ENCODE results near the gene RYK.
A peak's percentile ranks its signal among the peaks of the same experiment; 100 is the strongest.

The RYK gene

DNA sequence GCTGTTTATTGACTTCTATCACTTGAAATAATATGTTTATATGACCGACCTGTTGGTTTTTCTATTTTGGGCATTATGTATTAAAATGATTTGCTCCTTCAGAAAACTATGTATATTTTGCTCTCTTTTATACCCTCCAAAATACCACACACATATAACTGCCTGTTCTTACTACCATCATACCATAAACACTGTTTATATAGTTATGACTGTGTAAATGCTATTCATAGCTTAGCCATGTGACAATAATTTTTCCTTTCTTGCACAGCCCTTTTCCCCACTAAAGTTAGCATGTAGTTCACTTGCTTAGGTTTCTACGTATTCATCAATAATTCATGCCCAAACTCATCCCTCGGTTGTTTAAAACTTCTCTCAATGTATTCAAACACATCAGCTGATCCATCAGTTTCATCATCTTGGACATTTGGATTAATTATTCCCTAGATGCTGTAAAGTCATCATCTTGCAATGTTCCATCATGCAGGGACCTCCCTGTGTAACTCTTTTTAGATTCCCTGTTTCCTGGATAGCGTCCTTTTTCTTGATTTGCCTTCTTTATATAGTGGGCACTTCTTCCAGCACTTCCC is 8.2 kb upstream of the RYK start:
- no peak for DNase-seq (ENCODE audit: low read depth)
- no peak overlapping the region for H3K4me3 ChIP-seq (ENCODE audit: low read depth, low read length)
- in situ Hi-C loops (cut with HindIII; ENCODE audit: low sequenced_read_pairs) = no loop called here
- TF ChIP-seq, protein P1, sequence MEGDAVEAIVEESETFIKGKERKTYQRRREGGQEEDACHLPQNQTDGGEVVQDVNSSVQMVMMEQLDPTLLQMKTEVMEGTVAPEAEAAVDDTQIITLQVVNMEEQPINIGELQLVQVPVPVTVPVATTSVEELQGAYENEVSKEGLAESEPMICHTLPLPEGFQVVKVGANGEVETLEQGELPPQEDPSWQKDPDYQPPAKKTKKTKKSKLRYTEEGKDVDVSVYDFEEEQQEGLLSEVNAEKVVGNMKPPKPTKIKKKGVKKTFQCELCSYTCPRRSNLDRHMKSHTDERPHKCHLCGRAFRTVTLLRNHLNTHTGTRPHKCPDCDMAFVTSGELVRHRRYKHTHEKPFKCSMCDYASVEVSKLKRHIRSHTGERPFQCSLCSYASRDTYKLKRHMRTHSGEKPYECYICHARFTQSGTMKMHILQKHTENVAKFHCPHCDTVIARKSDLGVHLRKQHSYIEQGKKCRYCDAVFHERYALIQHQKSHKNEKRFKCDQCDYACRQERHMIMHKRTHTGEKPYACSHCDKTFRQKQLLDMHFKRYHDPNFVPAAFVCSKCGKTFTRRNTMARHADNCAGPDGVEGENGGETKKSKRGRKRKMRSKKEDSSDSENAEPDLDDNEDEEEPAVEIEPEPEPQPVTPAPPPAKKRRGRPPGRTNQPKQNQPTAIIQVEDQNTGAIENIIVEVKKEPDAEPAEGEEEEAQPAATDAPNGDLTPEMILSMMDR (IDR thresholded peaks at IDR 0.05; ENCODE audit: low read depth, low read length, missing control alignments) = no peak

DNA sequence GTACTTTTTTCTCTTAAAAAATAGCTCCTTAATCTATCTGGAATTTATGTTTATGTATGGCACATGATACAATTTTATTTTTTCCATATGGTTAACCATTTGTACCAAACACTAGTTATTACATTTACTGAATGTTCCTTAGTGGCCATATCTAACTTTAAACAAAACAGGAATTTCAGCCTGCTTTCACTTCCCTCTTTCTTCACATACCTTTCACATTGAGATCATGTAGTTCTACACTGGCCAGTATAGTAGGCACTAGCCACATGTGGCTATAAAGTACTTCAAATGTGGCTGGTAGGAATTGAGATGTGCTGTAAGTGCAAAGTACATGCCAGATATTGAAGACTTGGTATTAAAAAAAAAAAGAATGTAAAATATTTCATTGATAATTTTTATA is 4.7 kb upstream of the RYK start:
- in situ Hi-C loops (cut with HindIII; ENCODE audit: low sequenced_read_pairs) = no loop called here
- TF ChIP-seq, protein P1 (IDR thresholded peaks at IDR 0.05; ENCODE audit: low read depth, low read length, missing control alignments) = no peak
- no peak for DNase-seq (ENCODE audit: low read depth)
- no peak overlapping the region for H3K4me3 ChIP-seq (ENCODE audit: low read depth, low read length)

DNA sequence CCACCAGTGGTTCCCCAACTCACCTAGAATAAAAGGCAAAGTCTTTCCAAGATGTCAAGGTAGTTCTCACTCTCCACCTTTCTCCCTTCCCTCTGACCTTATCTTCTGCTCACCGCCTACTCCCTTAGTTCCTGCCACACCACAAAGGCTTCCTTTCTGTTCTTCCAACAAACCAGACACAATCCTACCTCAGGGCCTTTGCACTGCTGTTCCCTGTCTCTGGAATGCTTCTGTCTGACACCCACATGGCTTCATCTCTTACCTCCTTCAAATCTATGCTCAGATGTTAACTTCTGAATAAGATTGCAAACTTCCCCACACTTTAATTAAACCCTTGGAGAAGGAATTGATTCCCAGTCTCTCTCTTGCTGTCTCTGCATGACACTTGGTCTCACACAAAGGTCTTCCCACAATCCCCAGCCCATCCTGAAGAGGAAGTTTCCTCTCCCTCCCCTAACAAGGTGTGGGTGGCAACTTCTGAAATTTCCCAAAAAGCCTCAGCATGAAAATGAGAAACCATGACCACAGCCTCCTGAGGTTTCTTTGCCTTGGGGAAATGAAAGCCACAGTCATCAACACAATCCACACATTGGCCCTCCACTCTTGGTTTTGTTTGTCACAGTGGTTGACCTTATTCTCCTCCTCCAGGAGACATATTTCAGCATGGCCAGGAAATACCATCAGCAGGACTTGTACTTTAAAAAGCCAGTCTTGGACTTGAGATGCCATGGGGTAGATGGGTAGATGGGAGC is 3.0 kb upstream of the RYK start:
- H3K4me3 ChIP-seq (ENCODE audit: low read depth, low read length) = no peak overlapping the region
- TF ChIP-seq, protein P1 (IDR thresholded peaks at IDR 0.05; ENCODE audit: low read depth, low read length, missing control alignments) = no peak
- peak; percentile 44 for DNase-seq (ENCODE audit: low read depth)
- in situ Hi-C loops (cut with HindIII; ENCODE audit: low sequenced_read_pairs) = no loop called here

DNA sequence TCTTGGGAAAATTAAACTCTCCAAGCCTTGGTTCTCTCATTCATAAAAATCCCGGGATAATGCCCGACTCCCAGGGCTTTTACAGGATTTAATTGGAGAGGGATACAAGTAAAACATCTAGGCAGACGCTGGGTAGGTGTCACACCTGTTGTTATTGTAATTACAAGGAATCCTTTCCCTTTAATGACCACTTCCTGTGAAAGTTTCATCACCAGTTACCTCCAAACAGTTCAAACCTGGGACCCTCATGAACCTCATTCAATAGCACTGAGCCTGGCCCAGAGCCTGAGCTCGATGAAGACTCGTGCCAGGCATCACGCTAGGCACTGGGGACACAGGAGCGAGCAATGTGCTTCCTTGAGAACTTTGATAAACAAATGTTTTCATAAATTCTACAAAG is 2.1 kb upstream of the RYK start:
- in situ Hi-C loops (cut with HindIII; ENCODE audit: low sequenced_read_pairs) = no loop called here
- TF ChIP-seq, protein P1 (IDR thresholded peaks at IDR 0.05; ENCODE audit: low read depth, low read length, missing control alignments) = no peak
- no peak overlapping the region for H3K4me3 ChIP-seq (ENCODE audit: low read depth, low read length)
- DNase-seq (ENCODE audit: low read depth) = no peak

DNA sequence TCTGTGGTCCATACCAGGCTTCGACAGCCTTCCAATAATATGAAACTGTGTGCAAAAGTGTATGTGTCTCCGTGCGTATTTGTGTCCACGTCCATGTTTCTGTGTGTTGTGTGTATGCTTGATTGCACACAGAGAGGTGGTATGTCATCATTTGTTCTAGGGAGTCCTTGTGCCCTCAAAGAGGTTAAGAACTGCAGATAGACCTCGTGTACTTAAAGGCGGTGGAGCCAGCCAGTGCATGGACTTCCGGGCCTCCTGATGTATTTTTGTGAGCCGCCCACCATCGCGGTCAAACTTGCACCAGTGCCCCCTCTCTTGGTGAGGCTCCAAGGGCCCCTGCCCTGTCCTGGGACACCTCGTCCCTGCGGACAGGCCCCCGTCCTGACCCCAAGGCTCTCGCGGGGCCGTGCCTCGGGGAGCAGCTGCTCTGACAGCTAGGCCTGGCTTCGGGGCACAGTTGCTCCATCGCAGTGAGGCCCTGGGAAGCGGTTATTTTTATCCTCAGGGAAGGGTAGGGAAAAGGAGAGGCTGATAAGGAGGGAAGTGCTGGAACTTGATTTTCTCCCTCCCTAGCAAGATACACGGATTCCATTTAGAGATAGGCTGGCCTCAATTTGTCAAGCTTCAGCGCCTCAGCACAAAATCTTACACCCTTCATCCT is 1.2 kb upstream of the RYK start:
- H3K4me3 ChIP-seq (ENCODE audit: low read depth, low read length) = no peak overlapping the region
- no peak for DNase-seq (ENCODE audit: low read depth)
- in situ Hi-C loops (cut with HindIII; ENCODE audit: low sequenced_read_pairs) = no loop called here
- TF ChIP-seq, protein P1 (IDR thresholded peaks at IDR 0.05; ENCODE audit: low read depth, low read length, missing control alignments) = no peak

DNA sequence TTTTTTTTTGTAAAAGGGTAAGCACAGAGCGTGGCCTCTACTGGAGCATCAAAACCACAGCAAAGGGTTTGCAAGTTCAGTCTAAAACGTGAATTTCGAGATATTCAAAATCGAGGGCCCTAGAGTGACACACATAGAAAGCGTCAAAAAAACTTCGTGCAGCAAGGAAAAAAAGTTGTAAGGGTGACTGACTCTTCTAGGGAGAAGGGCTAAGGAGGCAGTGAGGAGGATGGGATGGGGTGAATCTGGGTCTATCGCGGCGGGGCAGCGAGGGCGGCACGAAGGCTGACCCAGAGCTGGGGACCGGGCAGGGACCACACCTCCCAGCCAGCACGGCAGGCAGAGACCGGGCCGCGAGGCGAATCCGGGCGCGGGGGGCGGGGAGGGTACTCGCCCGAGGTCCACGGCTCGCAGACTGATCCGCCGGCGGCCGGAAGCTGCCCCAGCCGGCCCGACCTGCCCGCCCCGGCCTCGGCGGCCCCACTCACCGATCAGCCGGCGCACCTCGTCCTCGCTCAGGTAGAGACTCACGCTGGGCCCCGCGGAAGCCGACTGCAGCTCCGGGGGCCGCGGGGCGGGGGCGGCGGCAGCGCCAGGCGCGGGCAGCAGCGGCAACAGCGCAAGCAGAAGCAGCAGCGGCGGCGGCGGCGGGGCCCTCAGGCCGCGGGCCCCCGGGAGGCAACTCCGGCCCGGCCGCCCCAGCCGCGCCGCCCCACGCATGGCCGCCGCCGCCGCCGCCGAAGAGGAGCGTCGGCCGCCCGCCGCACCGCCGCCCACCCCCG is 533 bp downstream of the RYK start:
- no peak for DNase-seq (ENCODE audit: low read depth)
- TF ChIP-seq, protein P1 (IDR thresholded peaks at IDR 0.05; ENCODE audit: low read depth, low read length, missing control alignments) = no peak
- H3K4me3 ChIP-seq (ENCODE audit: low read depth, low read length) = peak overlapping the region; percentile 67
- in situ Hi-C loops (cut with HindIII; ENCODE audit: low sequenced_read_pairs) = loop anchor here (25.0 kb wide), 1 partner anchor 237 kb away; the partner anchor contains the start of genes ANAPC13 and CEP63
